Stimulated activated CD4-positive, alpha-beta T cell treated with anti-CD3 and anti-CD28 coated beads, Interleukin-2, amount 100 ng/mL, for 4 hours (primary cell): Measurements from ENCODE around the gene HNF4A.

Experiments used
- DNase-seq: peaks from one replicate; pipeline ENCODE4 v3.0.0-alpha.2; 2020; ENCODE audit warnings: low read depth

Gene HNF4A

GRCh38 chr20:44406572-44407137 is 51.2 kb downstream of the HNF4A start:
- no peak for DNase-seq

GRCh38 chr20:44407402-44408184 is 52.1 kb downstream of the HNF4A start:
- no peak for DNase-seq

- no peak for DNase-seq
These were observed 53.7 kb downstream of the HNF4A start for GRCh38 chr20:44409132-44409600.

GRCh38 chr20:44410583-44411019 is 55.1 kb downstream of the HNF4A start:
- no peak for DNase-seq

- no peak for DNase-seq
These were observed 55.7 kb downstream of the HNF4A start for GRCh38 chr20:44411020-44411756.

GRCh38 chr20:44411757-44412401 is 56.4 kb downstream of the HNF4A start:
- DNase-seq, result no peak

- DNase-seq, result no peak
These were observed 57.1 kb downstream of the HNF4A start for GRCh38 chr20:44412402-44413144.

- no peak for DNase-seq
These were observed 58.3 kb downstream of the HNF4A start for GRCh38 chr20:44413575-44414345.

GRCh38 chr20:44414346-44414714 is 58.8 kb downstream of the HNF4A start:
- DNase-seq, result no peak

GRCh38 chr20:44414808-44415207 is 59.3 kb downstream of the HNF4A start:
- no peak for DNase-seq

GRCh38 chr20:44415833-44416715 is 60.6 kb downstream of the HNF4A start:
- no peak for DNase-seq

- no peak for DNase-seq
These were observed 62.8 kb downstream of the HNF4A start for GRCh38 chr20:44418069-44418905.

- DNase-seq, result no peak
These were observed 63.8 kb downstream of the HNF4A start for GRCh38 chr20:44419131-44419844.

- DNase-seq, result no peak
These were observed 65.0 kb downstream of the HNF4A start for GRCh38 chr20:44420497-44420896.

GRCh38 chr20:44422083-44422482 is 66.6 kb downstream of the HNF4A start:
- DNase-seq, result no peak

GRCh38 chr20:44423480-44423879 is 68.0 kb downstream of the HNF4A start:
- DNase-seq, result no peak

GRCh38 chr20:44424039-44424495 is 68.6 kb downstream of the HNF4A start:
- DNase-seq, result no peak

GRCh38 chr20:44425923-44426322 is 70.4 kb downstream of the HNF4A start:
- DNase-seq, result no peak
